ENCODE measurements around the gene ADGRG3. TPM values are rescaled to one million over a fixed set of nuclear protein-coding genes. Genes with fewer than 3 reads are reported as not detected.
"Not testable (repeated sequence)": the region's sequence is repeated elsewhere in the genome, so short reads cannot be mapped to it uniquely, and the experiment has no call there.

Gene ADGRG3
- total RNA-seq, 2 experiments from 2014 or later = not detected

DNA sequence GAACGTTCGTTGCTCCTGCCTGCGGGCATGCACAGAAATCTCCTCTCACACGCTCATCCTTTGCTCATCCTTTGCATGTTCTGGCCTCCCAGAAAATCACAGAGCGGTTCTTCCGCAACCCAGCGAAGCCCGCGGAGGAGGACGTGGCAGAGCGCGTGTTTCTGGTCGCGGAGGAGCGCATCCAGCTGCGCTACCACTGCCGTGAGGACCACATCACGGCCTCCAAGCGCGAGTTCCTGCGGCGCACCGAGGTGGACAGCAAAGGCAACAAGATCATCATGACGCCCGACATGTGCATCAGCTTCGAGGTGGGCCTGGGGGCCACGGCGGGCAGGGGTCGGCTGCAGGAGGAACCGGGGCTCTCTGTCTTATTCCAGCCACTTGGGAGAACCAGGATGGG lies 57.9 kb downstream of the ADGRG3 start:
- CTCF ChIA-PET = interaction anchor here (1.5 to 2.4 kb wide), 3 partner anchors 11 to 150 kb away, joined by 6 to 9 read pairs (median 8); no protein-coding TSS in a partner anchor
- intact Hi-C loops (cut with micrococcal nuclease) = loop anchor here (10.0 kb wide), 1 partner anchor 151 kb away; no protein-coding TSS in a partner anchor
- Mint-ChIP-seq H3K27me3 (no peaks in the 10 kb centered on the region), H3K27ac (no peak overlapping the region), H3K9me3 (no peaks in the 10 kb centered on the region), H3K4me1 (ENCODE audit: low read depth) (peaks cover 2% of the 10 kb centered on the region), H3K36me3 (ENCODE audit: low read depth) (no peaks in the 10 kb centered on the region), H3K4me3 (no peak overlapping the region)
- POLR2A ChIA-PET = interaction anchor here (1.3 to 1.4 kb wide), 2 partner anchors 36 to 135 kb away, joined by 3 read pairs; no protein-coding TSS in a partner anchor
- ATAC-seq = no peak
- TF ChIP-seq CTCF (IDR thresholded peaks at IDR 0.05) = no peak
- no peak for DNase-seq

DNA sequence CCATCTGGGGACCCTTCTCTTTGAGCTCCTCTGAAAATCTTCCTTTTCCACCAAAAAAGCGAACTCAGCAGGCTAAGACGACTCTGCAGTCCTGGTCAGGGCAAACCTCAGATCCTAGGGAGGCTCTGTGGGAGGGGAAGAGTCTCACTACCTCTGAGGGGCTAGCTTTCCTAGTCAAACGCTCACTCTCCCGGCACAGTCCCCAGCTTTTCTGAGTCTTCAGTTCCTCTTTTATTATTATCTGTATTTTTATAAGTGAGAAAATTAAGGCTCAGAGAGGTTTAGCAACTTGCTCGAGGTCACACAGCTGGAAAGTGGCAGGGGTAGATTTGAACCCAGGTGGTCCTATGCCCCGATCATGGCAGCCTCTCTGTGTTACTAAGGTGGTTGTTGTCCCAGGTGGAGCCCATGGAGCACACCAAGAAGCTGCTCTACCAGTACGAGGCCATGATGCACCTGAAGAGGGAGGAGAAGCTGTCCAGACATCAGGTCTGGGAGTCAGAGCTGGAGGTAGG lies 58.4 kb downstream of the ADGRG3 start:
- Mint-ChIP-seq H3K9me3 (no peaks in the 10 kb centered on the region), H3K4me3 (no peak overlapping the region), H3K27me3 (no peaks in the 10 kb centered on the region), H3K4me1 (ENCODE audit: low read depth) (peaks cover 2% of the 10 kb centered on the region), H3K27ac (no peak overlapping the region), H3K36me3 (ENCODE audit: low read depth) (no peaks in the 10 kb centered on the region)
- no peak for TF ChIP-seq CTCF (IDR thresholded peaks at IDR 0.05)
- ChIA-PET POLR2A (interaction anchor here (1.1 to 1.4 kb wide), 3 partner anchors 9 to 136 kb away, joined by 3 read pairs; partner anchors contain the start of gene KATNB1), CTCF (interaction anchor here (1.5 to 2.4 kb wide), 3 partner anchors 10 to 150 kb away, joined by 6 to 9 read pairs (median 8); no protein-coding TSS in a partner anchor)
- ATAC-seq = no peak
- intact Hi-C loops (cut with micrococcal nuclease) = loop anchor here (10.0 kb wide), 1 partner anchor 152 kb away; no protein-coding TSS in a partner anchor
- DNase-seq = no peak

- ChIA-PET CTCF (interaction anchor here (0.5 to 2.1 kb wide), 2 partner anchors 79 to 137 kb away, joined by 3 to 9 read pairs; no protein-coding TSS in a partner anchor), POLR2A (no interaction called here)
- H3K36me3 Mint-ChIP-seq (ENCODE audit: low read depth) = peaks cover under 1% of the 10 kb centered on the region
- H3K27ac Mint-ChIP-seq = no peak overlapping the region
- intact Hi-C loops (cut with micrococcal nuclease) = loop anchor here (10.0 kb wide), 1 partner anchor 153 kb away; no protein-coding TSS in a partner anchor
- peaks cover 2% of the 10 kb centered on the region for H3K4me1 Mint-ChIP-seq (ENCODE audit: low read depth)
- no peak overlapping the region for H3K4me3 Mint-ChIP-seq
- no peak for ATAC-seq
- H3K9me3 Mint-ChIP-seq = peaks cover 1% of the 10 kb centered on the region
- no peak for DNase-seq
- no peak for TF ChIP-seq CTCF (IDR thresholded peaks at IDR 0.05)
- no peaks in the 10 kb centered on the region for H3K27me3 Mint-ChIP-seq
These were observed 59.5 kb downstream of the ADGRG3 start for GRCh38 chr16:57727610-57728009.

GRCh38 chr16:57728336-57729181 lies 60.5 kb downstream of the ADGRG3 start:
- ATAC-seq (no peak), DNase-seq (peak; percentile 34)
- H3K9me3 Mint-ChIP-seq = peaks cover 8% of the 10 kb centered on the region
- POLR2A ChIA-PET = no interaction called here
- CTCF ChIA-PET = no interaction called here
- H3K4me3 Mint-ChIP-seq = no peak overlapping the region
- intact Hi-C loops (cut with micrococcal nuclease) = loop anchor here (10.0 kb wide), 1 partner anchor 154 kb away; no protein-coding TSS in a partner anchor
- H3K4me1 Mint-ChIP-seq (ENCODE audit: low read depth) = peaks cover 5% of the 10 kb centered on the region
- H3K27ac Mint-ChIP-seq = no peak overlapping the region
- TF ChIP-seq CTCF (IDR thresholded peaks at IDR 0.05) = no peak
- H3K27me3 Mint-ChIP-seq = no peaks in the 10 kb centered on the region
- H3K36me3 Mint-ChIP-seq (ENCODE audit: low read depth) = peaks cover 9% of the 10 kb centered on the region

GRCh38 chr16:57729182-57729484 lies 61.0 kb downstream of the ADGRG3 start:
- TF ChIP-seq CTCF (IDR thresholded peaks at IDR 0.05) = no peak
- Mint-ChIP-seq H3K9me3 (peaks cover 8% of the 10 kb centered on the region), H3K27ac (no peak overlapping the region), H3K36me3 (ENCODE audit: low read depth) (peaks cover 10% of the 10 kb centered on the region), H3K4me1 (ENCODE audit: low read depth) (peaks cover 5% of the 10 kb centered on the region), H3K27me3 (no peaks in the 10 kb centered on the region), H3K4me3 (no peak overlapping the region)
- POLR2A ChIA-PET = no interaction called here
- CTCF ChIA-PET = no interaction called here
- no peak for ATAC-seq
- DNase-seq = no peak
- intact Hi-C loops (cut with micrococcal nuclease) = loop anchor here (10.0 kb wide), 1 partner anchor 154 kb away; no protein-coding TSS in a partner anchor

DNA sequence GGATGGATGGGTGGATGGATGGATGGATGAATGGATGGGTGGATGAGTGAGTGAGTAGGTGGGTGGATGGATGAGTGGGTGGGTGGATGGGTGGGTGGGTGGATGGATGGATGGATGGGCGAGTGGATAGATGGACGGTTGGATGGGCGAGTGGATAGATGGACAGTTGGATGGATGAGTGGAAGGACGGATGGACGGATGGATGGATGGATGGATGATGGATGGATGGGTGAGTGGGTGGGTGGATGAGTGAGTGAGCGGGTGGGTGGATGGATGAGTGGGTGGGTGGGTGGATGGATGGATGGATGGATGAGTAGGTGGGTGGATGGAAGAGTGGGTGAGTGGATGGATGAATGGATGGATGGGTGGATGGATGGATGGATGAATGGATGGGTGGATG lies 61.7 kb downstream of the ADGRG3 start:
- POLR2A ChIA-PET; ATAC-seq; H3K27ac Mint-ChIP-seq; H3K27me3 Mint-ChIP-seq; H3K9me3 Mint-ChIP-seq; H3K4me1 Mint-ChIP-seq (ENCODE audit: low read depth); H3K4me3 Mint-ChIP-seq; DNase-seq: not testable (repeated sequence)
- CTCF ChIA-PET = interaction anchor here (2.8 kb wide), 1 partner anchor 153 kb away, joined by 13 read pairs; no protein-coding TSS in a partner anchor
- intact Hi-C loops (cut with micrococcal nuclease) = loop anchor here (10.0 kb wide), 2 partner anchors 125 to 155 kb away; no protein-coding TSS in a partner anchor
- peaks cover 13% of the 10 kb centered on the region for H3K36me3 Mint-ChIP-seq (ENCODE audit: low read depth)
